SH-SY5Y (cell line): ENCODE results near the gene SNX9.

ENCODE experiments used
- GATA2 ChIP-seq: IDR thresholded peaks from 2 replicates; pipeline ENCODE4 v1.6.1; 2011; ENCODE audit warnings: mild to moderate bottlenecking, low read depth, low read length
- GATA3 ChIP-seq: IDR thresholded peaks from 2 replicates; pipeline ENCODE4 v1.6.1; 2011; ENCODE audit warnings: low read depth, mild to moderate bottlenecking, low read length, moderate library complexity

GRCh38 chr6:157954150-157955117 lies 131.4 kb downstream of the SNX9 start:
- TF ChIP-seq GATA2 (no peak), GATA3 (no peak)
